GM19023 (cell line): ENCODE results near the gene FAM174A.
"Not testable (repeated sequence)": the region's sequence is repeated elsewhere in the genome, so short reads cannot be mapped to it uniquely, and the experiment has no call there.

Experiments
- ATAC-seq: cut with Tn5 transposase; IDR thresholded peaks from one replicate; pipeline ENCODE4 v1.9.1; 2021; ENCODE audit warnings: mild to moderate bottlenecking, moderate library complexity; ENCODE audit not compliant: unreplicated experiment

Gene FAM174A

GRCh38 chr5:100575815-100576214 lies 40.6 kb downstream of the FAM174A start:
- ATAC-seq, result no peak

GRCh38 chr5:100576217-100576751 lies 41.1 kb downstream of the FAM174A start:
- no peak for ATAC-seq

DNA sequence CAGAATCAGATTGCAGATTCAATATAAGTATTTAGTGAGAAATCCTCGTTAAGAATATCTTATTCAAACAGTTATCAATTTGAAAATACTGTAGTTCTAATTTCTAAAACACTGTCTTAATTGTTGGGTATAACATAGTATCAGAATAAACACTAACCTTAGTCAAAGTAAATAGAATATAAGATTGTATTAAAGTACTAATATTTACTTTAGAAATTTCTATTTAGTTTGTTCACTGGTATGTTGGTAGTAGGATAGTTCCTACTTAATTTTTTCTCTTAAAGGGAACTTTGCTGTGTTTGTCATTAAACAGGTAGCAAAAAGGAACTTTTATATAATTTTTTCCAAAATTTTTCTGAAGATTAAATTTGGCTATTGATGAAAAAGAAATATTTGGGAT lies 42.3 kb downstream of the FAM174A start:
- no peak for ATAC-seq

GRCh38 chr5:100584069-100584468 lies 48.9 kb downstream of the FAM174A start:
- ATAC-seq, result peak; percentile 98

- ATAC-seq, result no peak
Measured at GRCh38 chr5:100584889-100585288, 49.7 kb downstream of the FAM174A start.

- ATAC-seq, result no peak
Measured at GRCh38 chr5:100590867-100591266, 55.7 kb downstream of the FAM174A start.

DNA sequence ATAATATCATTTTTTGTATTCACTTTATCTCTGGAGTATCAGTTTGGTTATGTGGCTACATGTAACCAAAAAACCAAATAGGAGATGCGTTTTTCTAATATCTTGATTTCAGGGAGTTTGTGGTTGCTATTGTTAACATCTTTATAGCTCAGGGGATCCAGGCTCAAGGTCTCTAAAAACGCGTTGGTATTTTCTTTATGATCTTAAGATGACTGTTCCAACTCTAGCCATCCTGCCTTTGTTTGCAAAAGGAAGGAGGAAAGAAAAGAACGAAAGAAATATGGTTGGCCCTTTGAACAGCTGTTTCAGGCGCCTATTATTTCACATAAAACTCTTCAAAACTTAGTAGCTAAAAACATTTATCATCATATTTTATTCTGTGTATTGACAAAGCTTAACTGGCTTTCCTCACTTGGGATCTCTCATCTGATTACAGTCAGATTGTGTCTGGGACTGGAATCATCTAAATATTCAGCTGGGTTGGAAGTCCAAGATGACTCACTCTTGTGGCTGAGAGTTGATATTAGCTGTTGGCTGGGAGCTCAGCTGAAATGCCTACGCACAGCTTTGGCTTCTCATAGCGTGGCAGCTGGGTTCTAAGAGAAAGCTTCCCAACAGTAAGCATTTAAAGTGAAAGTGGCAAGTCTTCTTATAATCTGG lies 60.1 kb downstream of the FAM174A start:
- ATAC-seq, result no peak

DNA sequence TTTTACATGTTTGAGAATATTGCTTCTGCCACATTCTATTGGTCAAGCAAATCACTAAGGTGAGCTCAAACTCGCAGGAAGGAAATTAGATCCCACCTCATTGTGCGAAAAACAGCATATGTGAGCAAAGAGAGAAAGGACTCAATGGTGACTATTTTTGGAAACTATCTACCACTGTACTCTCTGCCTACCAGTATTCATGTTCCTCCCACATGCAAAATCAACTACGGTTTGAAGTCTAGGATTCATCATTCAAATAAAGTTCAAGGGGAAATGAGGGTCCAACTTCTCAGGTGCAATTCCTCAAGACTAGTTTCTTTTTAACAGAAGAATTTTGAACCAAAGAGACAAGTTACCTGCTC lies 60.6 kb downstream of the FAM174A start:
- no peak for ATAC-seq

DNA sequence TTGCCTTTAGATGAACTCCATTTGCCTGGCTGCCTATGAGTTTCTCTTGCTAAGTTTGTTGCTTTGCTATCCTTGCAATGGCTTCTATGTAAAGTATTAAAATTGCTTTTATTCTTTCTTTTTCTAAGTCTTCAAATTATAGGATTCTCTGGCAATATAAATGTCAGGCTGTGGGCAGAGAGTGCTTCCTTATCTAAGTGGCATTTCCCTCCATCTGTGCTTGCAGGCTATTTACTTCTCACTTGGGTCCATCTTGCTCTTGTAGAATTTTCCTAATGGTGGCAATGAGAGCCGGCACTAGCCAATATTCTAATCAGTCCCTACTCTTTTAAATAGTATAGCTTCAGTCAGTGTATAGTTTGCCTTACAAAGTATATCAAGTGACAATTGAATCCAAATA lies 63.3 kb downstream of the FAM174A start:
- ATAC-seq, result no peak

- no peak for ATAC-seq
Measured at GRCh38 chr5:100600298-100600994, 65.3 kb downstream of the FAM174A start.

- no peak for ATAC-seq
Measured at GRCh38 chr5:100603141-100603540, 68.0 kb downstream of the FAM174A start.

- ATAC-seq, result not testable (repeated sequence)
Measured at GRCh38 chr5:100604021-100604420, 68.8 kb downstream of the FAM174A start.

DNA sequence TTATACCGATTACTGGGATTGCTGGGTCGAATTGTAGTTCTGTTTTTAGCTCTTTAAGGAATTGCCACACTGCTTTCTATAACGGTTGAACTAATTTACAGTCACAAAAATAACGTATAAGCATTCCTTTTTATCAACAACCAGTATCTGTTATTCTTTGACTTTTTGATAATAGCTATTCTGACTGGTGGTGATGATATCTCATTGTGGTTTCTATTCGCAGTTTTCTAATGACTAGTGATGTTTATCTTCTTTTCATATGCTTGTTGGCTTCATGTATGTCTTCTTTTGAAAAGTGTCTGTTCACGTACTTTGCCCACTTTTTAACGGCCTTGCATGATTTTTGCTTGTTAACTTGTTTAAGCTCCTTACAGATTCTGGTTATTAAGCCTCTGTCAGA lies 74.4 kb downstream of the FAM174A start:
- no peak for ATAC-seq

GRCh38 chr5:100614308-100614707 lies 79.1 kb downstream of the FAM174A start:
- no peak for ATAC-seq

DNA sequence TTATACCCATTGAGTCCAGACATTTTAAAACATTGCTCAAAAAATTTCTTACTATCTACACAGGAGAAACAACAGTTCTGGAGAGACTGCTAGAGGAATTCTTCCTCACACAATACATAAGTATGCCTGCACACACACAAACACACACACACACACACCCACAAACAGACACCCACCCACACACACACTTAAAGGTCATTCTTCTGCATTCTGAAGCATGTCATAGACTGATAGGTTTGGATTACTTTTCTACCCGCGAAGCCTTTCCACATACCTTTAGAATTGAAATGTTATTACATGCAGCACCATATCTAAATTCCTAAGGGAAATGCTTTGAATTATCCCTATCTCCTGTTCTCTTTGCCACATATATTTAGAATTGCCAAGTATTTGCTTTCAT lies 80.2 kb downstream of the FAM174A start:
- ATAC-seq, result no peak

DNA sequence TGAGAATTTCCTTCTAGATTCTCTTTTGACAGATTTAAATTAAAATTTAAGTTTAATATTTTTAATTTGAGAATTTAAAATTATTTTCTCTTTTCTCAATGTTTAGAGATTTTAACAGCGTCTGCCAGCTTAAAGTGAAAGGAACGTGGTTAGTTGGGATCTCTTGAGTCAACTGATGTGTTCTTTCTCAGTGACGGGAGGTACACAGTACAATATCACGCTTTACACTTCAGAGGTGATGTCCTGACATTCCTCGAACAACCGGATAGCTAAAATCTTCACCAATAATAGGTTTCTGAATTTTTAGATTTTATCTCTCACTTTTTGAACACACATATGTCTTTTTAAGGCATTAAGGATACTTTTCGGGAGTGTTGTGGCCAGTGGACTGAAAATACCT lies 81.1 kb downstream of the FAM174A start:
- ATAC-seq, result no peak

DNA sequence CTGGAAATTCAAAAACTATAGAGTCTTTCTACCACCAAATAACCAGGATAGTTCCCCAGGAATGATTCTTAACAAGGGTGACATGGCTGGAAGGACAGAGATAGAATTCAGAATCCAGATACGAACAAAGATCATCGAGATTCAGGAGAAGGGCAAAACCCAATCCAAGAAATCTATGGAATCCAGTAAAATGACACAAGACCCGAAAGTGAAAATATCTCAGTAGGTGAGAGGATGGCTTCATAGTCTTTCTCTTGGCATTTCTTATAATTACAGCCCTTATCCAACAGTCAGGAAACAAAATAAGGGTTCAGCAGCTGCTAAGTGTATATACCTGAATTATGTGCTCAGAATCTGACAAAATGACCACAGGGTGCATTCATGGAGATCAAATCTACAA lies 81.8 kb downstream of the FAM174A start:
- ATAC-seq, result no peak

- peak; percentile 91 for ATAC-seq
Measured at GRCh38 chr5:100623719-100624118, 88.5 kb downstream of the FAM174A start.

GRCh38 chr5:100634937-100635534 lies 99.9 kb downstream of the FAM174A start:
- ATAC-seq, result peak; percentile 54
